GM12892 (cell line): Measurements from ENCODE around the gene PNPLA6.

ENCODE experiments used
- POLR2A ChIP-seq: IDR thresholded peaks from 2 replicates; pipeline ENCODE4 v1.6.1; 2011; ENCODE audit warnings: low read depth, low read length, control low read depth
- POLR2AphosphoS5 ChIP-seq: IDR thresholded peaks from 2 replicates; pipeline ENCODE4 v1.6.1; 2011; ENCODE audit warnings: low read depth, low read length, control low read depth
- TAF1 ChIP-seq: IDR thresholded peaks from 2 replicates; pipeline ENCODE4 v1.6.1; 2011; ENCODE audit warnings: low read depth, mild to moderate bottlenecking, control low read depth, low read length, borderline replicate concordance

DNA sequence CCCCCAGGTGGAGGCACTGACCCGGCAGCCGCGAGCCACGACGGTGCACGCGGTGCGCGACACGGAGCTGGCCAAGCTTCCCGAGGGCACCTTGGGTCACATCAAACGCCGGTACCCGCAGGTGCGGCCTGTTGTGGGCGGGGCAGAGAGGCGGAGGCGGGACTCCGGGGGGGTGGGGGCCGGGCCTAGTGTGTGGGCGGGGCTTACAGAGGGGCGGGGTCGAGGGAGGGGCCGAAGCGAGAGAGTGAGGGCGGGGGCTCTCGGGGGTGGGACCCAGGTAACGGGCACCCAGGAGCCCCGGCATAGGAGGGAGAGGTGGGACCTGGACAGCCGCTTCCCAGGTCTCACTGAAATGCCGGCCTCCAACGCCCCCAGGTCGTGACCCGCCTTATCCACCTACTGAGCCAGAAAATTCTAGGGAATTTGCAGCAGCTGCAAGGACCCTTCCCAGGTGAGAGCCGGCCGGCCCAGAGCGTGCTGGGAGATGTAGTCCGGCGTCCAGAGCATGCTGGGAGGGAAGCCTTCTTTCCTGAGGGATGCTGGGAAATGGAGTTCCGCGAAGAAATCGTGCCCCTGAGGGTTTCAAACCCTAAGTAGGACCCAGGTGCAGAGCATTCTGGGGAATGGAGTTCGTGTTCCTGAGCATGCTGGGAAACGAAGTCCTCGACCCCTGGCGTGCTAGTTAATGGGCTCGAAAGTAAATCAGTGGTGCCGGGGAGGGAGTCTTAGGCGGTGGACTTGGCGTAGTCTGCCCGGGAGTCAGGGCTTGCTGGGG is 15.7 kb downstream of the PNPLA6 start:
- TF ChIP-seq POLR2A (no peak), POLR2AphosphoS5 (no peak), TAF1 (no peak)
